GM12874 (cell line): ENCODE measurements around the gene USF2.

Experiments used
- CTCF ChIP-seq: IDR thresholded peaks from 2 replicates; pipeline ENCODE4 v1.5.1; 2011; ENCODE audit warnings: low read depth, mild to moderate bottlenecking, control low read depth, low read length, moderate library complexity; ENCODE audit not compliant: insufficient read depth

The USF2 gene

GRCh38 chr19:35271546-35271945 lies 2.8 kb downstream of the USF2 start:
- TF ChIP-seq CTCF, result no peak

- TF ChIP-seq CTCF, result no peak
These were observed 3.5 kb downstream of the USF2 start for GRCh38 chr19:35272122-35272719.

GRCh38 chr19:35272954-35273649 lies 4.3 kb downstream of the USF2 start:
- TF ChIP-seq CTCF, result no peak

GRCh38 chr19:35273686-35274259 lies 5.0 kb downstream of the USF2 start:
- TF ChIP-seq CTCF, result no peak

- no peak for TF ChIP-seq CTCF
These were observed 5.6 kb downstream of the USF2 start for GRCh38 chr19:35274323-35274722.

- TF ChIP-seq CTCF, result no peak
These were observed 8.0 kb downstream of the USF2 start for GRCh38 chr19:35276706-35277281.

- no peak for TF ChIP-seq CTCF
These were observed 10.0 kb downstream of the USF2 start for GRCh38 chr19:35278578-35279284.
